GM12878 (cell line): ENCODE measurements around the gene SHROOM1. TPM values are rescaled to one million over a fixed set of nuclear protein-coding genes. Genes with fewer than 3 reads are reported as not detected.

Experiments
- ATAC-seq: fragments of 200-7000 bp; cut with Tn5 transposase; 3 replicates; pipeline ENCODE4 v1.9.1; 2020; ENCODE audit warnings: mild to moderate bottlenecking, moderate library complexity
- BruUV-seq: library from RNA; stranded (reverse); fragments of 400-500 nt; replicated peaks from 2 replicates; lab custom pipeline; 2021; lab: Mats Ljungman, UMichigan
- CTCF ChIA-PET: fragments of 300-600 bp; sonication (Branson Sonifier 250); formaldehyde crosslinking; extraction: SDS; loops from one replicate; lab custom pipeline; 2021; ENCODE audit warnings: inconsistent platforms; lab: Yijun Ruan, JAX
- POLR2A ChIA-PET: fragments of 350-600 bp; formaldehyde crosslinking; extraction: SDS; loops from one replicate; lab custom pipeline; 2021; ENCODE audit warnings: inconsistent platforms; lab: Charles Lee
- RAD21 ChIA-PET: fragments of 300-600 bp; sonication (Branson Sonifier 250); formaldehyde crosslinking; loops from one replicate; lab custom pipeline; 2023; ENCODE audit warnings: antibody characterized with exemption; ENCODE audit not compliant: unreplicated experiment; lab: Charles Lee
- SMC1A ChIA-PET: fragments of 300-600 bp; sonication (Branson Sonifier 250); formaldehyde crosslinking; loops from one replicate; lab custom pipeline; 2023; ENCODE audit not compliant: unreplicated experiment, uncharacterized antibody; lab: Charles Lee
- DNase-seq: peaks from one replicate; pipeline ENCODE4 v3.0.0-alpha.2; 2011; ENCODE audit warnings: low read depth, low spot score
- FAIRE-seq: peaks from 3 replicates; lab custom pipeline; 2011; peaks lifted over from hg19 to GRCh38; lab: Jason Lieb, UNC
- H2AFZ ChIP-seq: 2 replicates; pipeline ENCODE4 v1.6.0; 2011; ENCODE audit warnings: low read depth, low read length, control low read depth; ENCODE audit not compliant: control insufficient read depth
- H3K27ac ChIP-seq: 2 replicates; pipeline ENCODE4 v1.5.1; 2011; ENCODE audit warnings: control low read depth; ENCODE audit not compliant: control insufficient read depth, insufficient read depth
- H3K27me3 ChIP-seq, 2 experiments: replicated peaks in 1 of 2; 2 replicates each; pipeline versions ENCODE4 v1.6.0 to v1.6.1; 2011; ENCODE audit warnings: low read length in 1 of 2; ENCODE audit not compliant: control insufficient read depth in 2 of 2, insufficient read depth in 2 of 2
- H3K36me3 ChIP-seq, 2 experiments: 2 replicates each; pipeline ENCODE4 v1.5.1; 2011; ENCODE audit warnings: low read length in 1 of 2; ENCODE audit not compliant: control insufficient read depth in 2 of 2, insufficient read depth in 2 of 2
- H3K4me1 ChIP-seq: 2 replicates; pipeline ENCODE4 v1.6.1; 2011; ENCODE audit warnings: mild to moderate bottlenecking, low read length, moderate library complexity, mixed read lengths; ENCODE audit not compliant: control insufficient read depth, insufficient read depth
- H3K4me2 ChIP-seq: 2 replicates; pipeline ENCODE4 v1.6.0; 2011; ENCODE audit warnings: control low read depth; ENCODE audit not compliant: control insufficient read depth, insufficient read depth
- H3K4me3 ChIP-seq: fragments of 200-600 bp; sonication (generic); 2 replicates; pipeline ENCODE4 v1.5.1; 2016
- H3K79me2 ChIP-seq: 2 replicates; pipeline ENCODE4 v1.6.0; 2011; ENCODE audit warnings: low read length; ENCODE audit not compliant: control insufficient read depth, insufficient read depth
- H3K9ac ChIP-seq: 2 replicates; pipeline ENCODE4 v1.8.0; 2011; ENCODE audit warnings: low read length, control low read depth, mixed read lengths; ENCODE audit not compliant: control insufficient read depth, insufficient read depth
- H3K9me3 ChIP-seq: replicated peaks from 3 replicates; pipeline ENCODE4 v1.5.1; 2011; ENCODE audit warnings: mild to moderate bottlenecking, low read length; ENCODE audit not compliant: control insufficient read depth, insufficient read depth
- H4K20me1 ChIP-seq: 2 replicates; pipeline ENCODE4 v1.6.0; 2011; ENCODE audit not compliant: control insufficient read depth, insufficient read depth
- ASH2L ChIP-seq: fragments of 300-600, 200-600 bp; sonication (generic); IDR thresholded peaks from 2 replicates; pipeline ENCODE4 v1.6.1; 2017; ENCODE audit warnings: low read depth, mild to moderate bottlenecking, borderline replicate concordance
- CBFB ChIP-seq: IDR thresholded peaks from 2 replicates; pipeline ENCODE4 v1.6.1; 2016; ENCODE audit warnings: antibody characterized with exemption, low read depth
- CHD4 ChIP-seq: fragments of 200-600 bp; sonication (generic); IDR thresholded peaks from 2 replicates; pipeline ENCODE4 v1.6.1; 2016; ENCODE audit warnings: mild to moderate bottlenecking
- CREB1 ChIP-seq: IDR thresholded peaks from 2 replicates; pipeline ENCODE4 v1.6.1; 2012; ENCODE audit warnings: low read depth, mild to moderate bottlenecking, inconsistent platforms
- EP300 ChIP-seq, 2 experiments: fragments of 150-350 bp in 1 of 2; IDR thresholded peaks; 2 replicates each; pipeline ENCODE4 v1.6.1; 2011 to 2012; ENCODE audit warnings: low read depth in 2 of 2, low read length in 2 of 2, borderline replicate concordance in 1 of 2, improper control_type of control experiment in 1 of 2, inconsistent platforms in 1 of 2; ENCODE audit not compliant: control insufficient read depth in 1 of 2
- GABPA ChIP-seq: IDR thresholded peaks from 2 replicates; pipeline ENCODE4 v1.6.1; 2014; ENCODE audit warnings: antibody characterized with exemption, low read depth, mild to moderate bottlenecking, inconsistent platforms
- GATAD2B ChIP-seq: fragments of 450-650 bp; conservative IDR thresholded peaks from 2 replicates; pipeline ENCODE4 v1.6.1; 2017; ENCODE audit warnings: low read depth, mild to moderate bottlenecking, moderate library complexity
- IKZF2 ChIP-seq, 2 experiments: fragments of 450-650 bp; IDR thresholded peaks; 2 replicates each; pipeline ENCODE4 v1.6.1; 2017; ENCODE audit warnings: mild to moderate bottlenecking in 2 of 2, moderate library complexity in 2 of 2
- MXI1 ChIP-seq: fragments of 150-350 bp; IDR thresholded peaks from 2 replicates; pipeline ENCODE4 v1.6.1; 2011; ENCODE audit warnings: low read depth, mild to moderate bottlenecking, inconsistent platforms, low read length, improper control_type of control experiment
- MYC ChIP-seq: IDR thresholded peaks from 2 replicates; pipeline ENCODE4 v1.6.1; 2011; ENCODE audit warnings: mild to moderate bottlenecking, low read length, moderate library complexity, inconsistent platforms; ENCODE audit not compliant: insufficient read depth, insufficient replicate concordance, insufficient read length, severe bottlenecking
- PAX5 ChIP-seq: IDR thresholded peaks from 2 replicates; pipeline ENCODE4 v1.6.1; 2011; ENCODE audit warnings: low read depth, low read length, borderline replicate concordance
- RAD21 ChIP-seq: IDR thresholded peaks from 2 replicates; pipeline ENCODE4 v1.6.1; 2011; ENCODE audit warnings: mild to moderate bottlenecking, low read depth, low read length, moderate library complexity; ENCODE audit not compliant: insufficient read depth
- RELA ChIP-seq: fragments of 450-650 bp; IDR thresholded peaks from 2 replicates; pipeline ENCODE4 v1.8.0; 2014; ENCODE audit warnings: borderline replicate concordance; ENCODE audit not compliant: partially characterized antibody
- RUNX3 ChIP-seq: IDR thresholded peaks from 2 replicates; pipeline ENCODE4 v1.6.1; 2012; ENCODE audit warnings: low read length, inconsistent platforms
- SREBF1 ChIP-seq: IDR thresholded peaks from 2 replicates; pipeline ENCODE4 v1.6.1; 2012; ENCODE audit warnings: mild to moderate bottlenecking, low read length
- TBL1XR1 ChIP-seq: IDR thresholded peaks from 2 replicates; pipeline ENCODE4 v1.6.1; 2012; ENCODE audit warnings: low read depth, low read length, improper control_type of control experiment
- ZNF384 ChIP-seq: IDR thresholded peaks from 2 replicates; pipeline ENCODE4 v1.6.1; 2012; ENCODE audit warnings: low read depth, mild to moderate bottlenecking, low read length, improper control_type of control experiment, borderline replicate concordance
- WGBS: methylation state at CpG from one replicate; pipeline ENCODE4 v1.1.6; 2016; ENCODE audit warnings: low lambda C conversion rate; ENCODE audit not compliant: insufficient replicate concordance, insufficient coverage; ENCODE audit errors: missing lambda C conversion rate; 5-methylcytosine and 5-hydroxymethylcytosine counted together
- in situ Hi-C: fragments of 300-500 bp; cut with MboI; formaldehyde crosslinking; loops from 9 replicates; pipeline ENCODE4 v1.14.3; 2018; ENCODE audit warnings: mixed read lengths
- intact Hi-C: fragments of 100-400 bp; cut with micrococcal nuclease; formaldehyde crosslinking; loops from one replicate; pipeline ENCODE4 v1.14.2; 2022; ENCODE audit not compliant: unreplicated experiment
- polyA plus RNA-seq, 11 experiments: library from polyadenylated mRNA; depleted of rRNA in 4 of 11; unstranded in 6 of 11; stranded (reverse) in 5 of 11; fragments of >200 nt; fragmentation: Nextera tagmentation in 4 of 11; fragmentation: Illumina TruSeq in 1 of 11; extraction: Ambion mirVana in 4 of 11; extraction: Trizol in 1 of 11; gene quantifications; 1 replicate in 1 of 11; 2 replicates in 10 of 11; pipeline versions ENCODE4 v1.2.1 to v1.2.3, GENCODE V29; 2011 to 2016; ENCODE audit warnings: inconsistent platforms in 2 of 11, missing spikeins in 2 of 11, low read depth in 1 of 11
- total RNA-seq, 4 experiments: library from RNA; depleted of rRNA in 3 of 4; stranded (reverse); fragments of >200 nt in 3 of 4; fragmentation: Illumina TruSeq in 1 of 4; extraction: Trizol in 1 of 4; gene quantifications; 2 replicates each; pipeline versions ENCODE4 v1.2.1 to v1.2.3, GENCODE V29; 2013 to 2021
- TF ChIP-seq, protein P1 (sequence below): IDR thresholded peaks from 2 replicates; pipeline ENCODE4 v1.6.1; 2012; ENCODE audit warnings: low read depth, low read length, improper control_type of control experiment
- TF ChIP-seq, protein P2 (sequence below): IDR thresholded peaks from 2 replicates; pipeline ENCODE4 v1.6.1; 2011; ENCODE audit warnings: borderline replicate concordance, low read depth, mild to moderate bottlenecking, moderate library complexity, mixed read lengths, low read length; ENCODE audit not compliant: insufficient read depth; ENCODE audit errors: extremely low read length

Gene SHROOM1
- total and polyA plus RNA-seq, 10 of the 15 experiments (the other 5 are each of a cell fraction or from before 2014, with no cell fraction given): 0.05 to 3.9 (median 1.3) TPM

DNA sequence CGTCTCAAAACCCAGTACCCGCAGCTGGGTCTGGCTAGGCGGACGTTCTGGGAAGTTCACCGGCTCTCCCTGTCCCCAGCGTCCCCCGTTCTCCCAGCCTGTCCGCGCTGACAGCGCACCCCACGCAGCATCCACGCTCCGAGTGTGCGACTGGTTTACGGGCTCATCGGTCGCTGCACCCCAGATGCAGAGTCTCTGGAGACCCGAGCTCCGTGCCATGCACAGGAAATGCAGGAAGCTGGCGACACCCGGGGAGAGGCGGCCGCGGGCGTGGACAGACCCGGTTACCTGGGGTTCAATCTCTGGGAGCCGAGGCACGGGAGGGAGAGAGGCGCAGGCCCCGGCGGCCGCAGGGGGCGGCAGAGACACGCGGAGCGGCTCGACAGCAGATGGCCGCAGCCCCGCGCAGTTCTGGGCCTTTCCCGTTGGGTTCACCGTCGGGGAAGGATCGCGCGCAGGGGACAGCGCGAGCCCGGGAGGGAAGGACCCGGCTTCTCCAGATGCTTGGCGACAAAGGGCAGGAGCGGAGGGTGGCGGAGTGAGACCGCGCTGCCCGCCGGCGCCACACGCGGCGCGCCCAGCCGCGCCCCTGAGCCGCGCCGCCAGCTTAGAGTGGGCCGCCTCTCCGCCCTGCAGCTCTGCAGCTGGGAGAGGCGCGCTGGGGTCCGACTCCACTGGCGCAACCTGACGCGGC, 558 bp downstream of the SHROOM1 start:
- Histone ChIP-seq H3K79me2 (no peaks in the 10 kb centered on the region), H3K27ac (peak overlapping the region; percentile 18; the same call in 1 of the 2 replicates), H3K36me3 (no peaks in the 10 kb centered on the region), H3K27me3 (peaks cover 0 to 2% of the 10 kb centered on the region in 2 experiments; a peak in 2 of 4 replicates), H3K4me3 (peak overlapping the region; percentile 59), H3K4me1 (no peaks in the 10 kb centered on the region; the same call in 1 of the 2 replicates), H3K4me2 (peak overlapping the region; percentile 79), H4K20me1 (no peaks in the 10 kb centered on the region), H3K9me3 (no peaks in the 10 kb centered on the region), H3K9ac (peak overlapping the region; percentile 48; the same call in 1 of the 2 replicates), H2AFZ (peak overlapping the region; percentile 94)
- no peak for DNase-seq
- intact Hi-C loops (loop anchor here (1.0 to 2.0 kb wide), 2 partner anchors 37 to 53 kb away; partner anchors contain the start of genes GDF9 and UQCRQ), in situ Hi-C loops (loop anchor here (10.0 kb wide), 1 partner anchor 305 kb away; no protein-coding TSS in a partner anchor)
- WGBS: 1% methylated on average over 75 of the region's 75 CpGs
- no TSS peak for BruUV-seq
- RAD21 ChIA-PET: interaction anchor here (0.6 to 2.4 kb wide), 4 partner anchors 10 to 53 kb away, joined by 3 to 13 read pairs (median 4); partner anchors contain the start of gene SOWAHA
- peak; percentile 90 for ATAC-seq
- no peak for FAIRE-seq
- CTCF ChIA-PET: interaction anchor here (0.5 to 6.0 kb wide), 14 partner anchors 10 to 696 kb away, joined by 3 to 46 read pairs (median 3); partner anchors contain the start of genes GDF9 and UQCRQ
- POLR2A ChIA-PET: interaction anchor here (0.9 to 1.1 kb wide), 2 partner anchors 36 to 37 kb away, joined by 3 read pairs; no protein-coding TSS in a partner anchor
- SMC1A ChIA-PET: interaction anchor here (1.0 to 3.2 kb wide), 5 partner anchors 34 to 238 kb away, joined by 3 to 16 read pairs (median 4); partner anchors contain the start of genes AFF4, GDF9 and UQCRQ
- TF ChIP-seq MYC (peak; percentile 44), CBFB (no peak), GATAD2B (peak; percentile 68), EP300 (IDR thresholded peaks at IDR 0.05; ENCODE audit: borderline replicate concordance in 1 of 2, control insufficient read depth in 1 of 2, low read depth in 2 of 2, low read length in 2 of 2) (0 out of 4 replicates have a peak, but pooled peaks of 1 of the 2 experiments have one; percentile 9), IKZF2 (IDR thresholded peaks at IDR 0.05) (0 out of 4 replicates have a peak, but pooled peaks have one; percentile 17 to 28), RAD21 (peak; percentile 73), ZNF384 (no peak), RUNX3 (peak; percentile 45; the same call in 1 of the 2 replicates), RELA (peak; percentile 17), PAX5 (no peak), ASH2L (no peak), SREBF1 (no peak), CREB1 (0 out of 2 replicates have a peak, but pooled peaks have one; percentile 32), CHD4 (no peak), MXI1 (peak; percentile 32; the same call in 1 of the 2 replicates), GABPA (no peak), TBL1XR1 (no peak)
- TF ChIP-seq, protein P1, sequence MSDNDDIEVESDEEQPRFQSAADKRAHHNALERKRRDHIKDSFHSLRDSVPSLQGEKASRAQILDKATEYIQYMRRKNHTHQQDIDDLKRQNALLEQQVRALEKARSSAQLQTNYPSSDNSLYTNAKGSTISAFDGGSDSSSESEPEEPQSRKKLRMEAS: 0 out of 2 replicates have a peak, but pooled peaks have one; percentile 38
- TF ChIP-seq, protein P2, sequence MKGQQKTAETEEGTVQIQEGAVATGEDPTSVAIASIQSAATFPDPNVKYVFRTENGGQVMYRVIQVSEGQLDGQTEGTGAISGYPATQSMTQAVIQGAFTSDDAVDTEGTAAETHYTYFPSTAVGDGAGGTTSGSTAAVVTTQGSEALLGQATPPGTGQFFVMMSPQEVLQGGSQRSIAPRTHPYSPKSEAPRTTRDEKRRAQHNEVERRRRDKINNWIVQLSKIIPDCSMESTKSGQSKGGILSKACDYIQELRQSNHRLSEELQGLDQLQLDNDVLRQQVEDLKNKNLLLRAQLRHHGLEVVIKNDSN: no peak
